Renal cortical epithelial cell (primary cell): Measurements from ENCODE around the gene IQGAP2. TPM values are rescaled to one million over a fixed set of nuclear protein-coding genes. Genes with fewer than 3 reads are reported as not detected.

Experiments used
- DNase-seq: peaks from one replicate; pipeline ENCODE4 v3.0.0-alpha.2; 2011; ENCODE audit warnings: low read depth
- total RNA-seq: library from RNA; depleted of rRNA; stranded (reverse); fragments of >200 nt; gene quantifications from 2 replicates; pipeline ENCODE4 v1.2.3, GENCODE V29; 2014

The IQGAP2 gene
- total RNA-seq, 1 donor from 2014 or later: 0.30 TPM

DNA sequence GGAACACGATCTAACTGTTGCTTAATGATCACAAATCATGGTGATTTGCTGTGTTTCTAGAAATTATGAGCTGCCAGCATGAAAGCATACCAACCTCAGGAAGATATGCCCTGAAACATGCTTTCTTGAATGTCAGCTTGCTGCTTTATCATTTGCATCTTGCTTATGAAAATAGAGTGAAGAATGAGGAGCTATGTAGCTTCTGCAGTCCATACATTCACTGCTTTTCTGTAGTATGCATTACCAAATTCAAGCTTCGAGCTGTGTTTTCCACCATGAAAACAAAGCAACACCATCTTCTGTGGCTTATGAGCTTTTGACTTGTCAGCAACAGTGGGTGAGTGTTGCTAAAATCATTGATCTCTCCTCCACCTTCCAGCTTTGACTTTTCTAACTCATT lies 203.6 kb downstream of the IQGAP2 start:
- DNase-seq: no peak

DNA sequence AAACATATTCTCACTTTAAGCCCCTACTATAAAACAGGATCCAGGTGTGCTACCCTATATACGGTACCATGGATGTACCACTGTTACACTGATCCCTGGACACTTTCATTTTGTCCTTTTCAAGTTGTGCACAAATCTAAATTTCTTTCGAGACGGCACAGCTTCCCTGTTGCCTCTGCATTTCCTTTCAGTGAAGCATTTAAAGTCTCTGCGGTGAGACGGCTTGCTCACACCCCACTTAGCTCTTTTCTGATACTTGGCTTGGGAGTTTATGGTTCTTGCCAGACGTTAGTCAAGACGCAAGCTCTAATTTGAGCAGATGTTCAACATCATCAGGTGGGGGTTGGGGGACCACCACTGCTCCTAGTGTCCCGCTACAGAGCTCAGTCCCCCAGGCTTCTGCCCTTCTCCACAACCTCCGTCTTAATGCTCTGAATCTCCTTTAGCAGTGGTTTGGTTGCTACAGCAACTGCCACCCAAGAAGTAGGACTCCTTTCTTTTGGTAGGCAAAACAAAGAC lies 204.3 kb downstream of the IQGAP2 start:
- DNase-seq: no peak

DNA sequence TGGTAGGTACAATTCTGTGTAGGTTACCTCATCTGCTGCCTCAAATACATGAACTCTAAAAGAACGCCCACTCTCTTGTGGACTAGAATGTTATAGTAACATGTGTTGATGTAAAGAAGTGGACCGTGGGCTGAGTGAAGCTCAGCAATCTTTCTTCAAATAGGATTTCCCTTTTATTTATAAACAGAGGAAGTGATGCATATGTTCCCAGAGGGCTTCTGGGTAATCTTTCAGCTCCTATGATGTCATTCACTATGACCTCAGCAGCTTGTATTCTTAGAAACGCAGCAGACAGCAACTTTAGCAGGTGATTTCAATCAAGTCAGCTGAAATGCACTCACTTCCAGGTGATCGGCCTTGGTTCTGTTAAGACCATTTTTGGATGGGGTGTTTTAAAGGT lies 205.7 kb downstream of the IQGAP2 start:
- peak; percentile 17 for DNase-seq

- no peak for DNase-seq
These were observed 207.1 kb downstream of the IQGAP2 start for GRCh38 chr5:76610196-76610595.

DNA sequence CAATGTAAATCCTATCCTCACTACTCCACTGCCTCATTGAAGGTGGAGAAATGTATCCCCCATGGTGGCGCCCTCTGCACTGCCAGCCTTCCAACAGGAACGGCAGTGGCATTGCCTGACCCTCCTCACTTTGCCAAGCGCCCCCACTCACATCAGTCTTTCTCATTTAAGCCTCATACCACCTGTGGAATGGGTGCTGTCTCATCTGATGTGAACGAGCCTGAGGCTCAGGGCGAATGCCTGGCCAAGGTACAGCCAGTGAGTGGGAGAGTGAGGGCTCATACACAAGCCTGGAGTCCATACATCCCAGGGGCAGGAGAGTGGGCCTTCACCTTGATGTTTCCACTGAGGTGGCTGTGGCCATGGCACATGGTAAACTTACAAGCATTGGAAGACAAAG lies 209.9 kb downstream of the IQGAP2 start:
- no peak for DNase-seq

GRCh38 chr5:76615759-76616158 lies 212.7 kb downstream of the IQGAP2 start:
- DNase-seq: peak; percentile 4

DNA sequence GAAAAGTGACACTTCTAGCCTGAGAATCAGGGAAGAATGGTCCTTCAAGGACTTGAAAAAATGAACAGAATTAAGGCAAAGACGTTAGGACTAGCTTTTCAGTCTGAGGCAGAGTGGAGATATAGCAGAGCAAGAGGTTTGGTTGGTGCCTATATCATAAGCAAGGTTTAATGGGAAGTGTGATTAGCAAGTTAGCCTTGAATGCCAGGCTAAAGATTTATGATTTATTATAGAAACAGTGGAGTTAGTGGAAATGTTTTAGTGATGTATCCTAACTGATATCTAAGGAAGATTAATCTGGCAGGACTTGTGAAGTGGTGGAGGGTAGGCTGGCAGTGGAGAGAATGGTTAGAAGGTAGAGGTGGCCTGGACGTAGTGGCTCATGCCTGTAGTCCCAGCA lies 213.1 kb downstream of the IQGAP2 start:
- no peak for DNase-seq

GRCh38 chr5:76617229-76617628 lies 214.1 kb downstream of the IQGAP2 start:
- no peak for DNase-seq

- no peak for DNase-seq
These were observed 214.6 kb downstream of the IQGAP2 start for GRCh38 chr5:76617675-76618074.

- DNase-seq: no peak
These were observed 217.1 kb downstream of the IQGAP2 start for GRCh38 chr5:76620166-76620565.

DNA sequence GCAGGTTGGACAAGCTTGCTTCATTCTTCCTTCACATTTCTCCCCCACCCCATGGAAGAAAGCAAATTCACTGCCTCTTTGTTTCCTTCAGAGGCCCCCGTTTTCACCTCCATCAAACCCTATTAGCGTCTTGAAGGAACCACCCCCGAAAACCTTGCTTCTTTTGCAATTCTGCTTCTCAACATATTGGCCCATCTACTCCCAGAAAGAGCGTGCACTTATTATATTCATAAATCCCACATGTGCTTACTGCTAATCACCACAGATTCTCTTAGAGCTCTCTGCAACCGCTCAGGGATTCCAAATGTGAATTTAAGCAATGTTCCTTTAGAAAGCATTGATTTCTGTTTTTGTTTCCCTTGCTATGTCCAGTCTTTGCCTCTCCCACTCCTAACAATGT lies 219.0 kb downstream of the IQGAP2 start:
- DNase-seq: no peak

- peak; percentile 92 for DNase-seq
These were observed 220.0 kb downstream of the IQGAP2 start, which contains the start of gene F2RL2 for GRCh38 chr5:76622973-76623596. Gene F2RL2, minus strand, starts transcription at chr5:76623403. Its CDS starts 173 bp downstream, at chr5:76623230.

DNA sequence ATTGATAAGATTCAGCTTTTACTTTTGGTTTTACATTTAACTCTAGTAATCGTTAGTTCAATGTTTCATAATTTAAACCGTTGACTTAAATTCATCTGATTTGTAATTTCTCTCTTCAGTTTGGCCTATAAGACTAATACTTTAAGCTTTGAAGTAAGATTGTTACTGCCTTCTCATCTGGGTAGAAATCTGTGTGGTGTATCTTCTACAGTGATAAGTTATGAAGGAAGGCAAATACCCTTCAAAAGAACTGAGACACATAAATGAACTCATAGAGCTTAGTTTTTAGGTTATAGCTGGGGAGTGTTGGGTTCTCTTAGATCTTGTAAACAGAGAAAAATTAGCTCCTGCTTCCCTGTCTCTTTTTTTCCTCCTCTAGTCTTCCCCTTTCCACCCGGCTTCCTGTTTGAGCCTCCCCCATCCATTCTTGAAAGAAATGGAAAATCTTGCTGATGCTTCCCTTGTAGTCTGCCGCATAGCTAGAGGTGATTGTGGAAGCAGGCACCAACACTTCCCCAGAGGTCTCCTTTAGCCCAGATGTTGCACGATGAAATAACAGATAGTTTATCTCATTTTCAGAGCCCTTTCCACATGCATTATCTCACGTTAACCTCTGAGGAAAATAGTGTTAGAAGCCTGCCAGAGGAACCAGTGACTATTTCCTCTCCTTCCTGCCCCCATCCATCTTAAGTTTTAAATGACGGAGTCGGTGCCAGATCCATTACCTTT lies 222.2 kb downstream of the IQGAP2 start:
- DNase-seq: no peak

GRCh38 chr5:76626738-76627137 lies 223.7 kb downstream of the IQGAP2 start:
- no peak for DNase-seq

DNA sequence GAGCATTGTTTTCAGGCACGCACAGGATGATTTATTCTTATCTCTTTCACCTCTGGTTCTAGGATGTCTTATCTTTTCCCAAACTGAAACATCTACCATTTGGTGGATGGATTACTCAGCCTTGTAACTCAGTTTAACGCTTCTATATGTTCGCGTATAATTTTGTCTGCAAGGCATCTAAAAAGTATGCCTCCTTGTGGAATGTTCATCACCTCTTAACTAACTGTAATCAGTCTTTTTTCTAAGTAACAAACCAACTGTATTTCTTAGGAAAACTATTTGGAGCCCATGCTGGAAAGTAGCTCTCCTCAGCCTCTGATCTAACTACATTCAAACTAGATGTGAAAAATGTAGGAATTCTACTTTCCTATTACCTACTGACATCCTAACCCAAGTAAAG lies 231.6 kb downstream of the IQGAP2 start:
- DNase-seq: no peak

GRCh38 chr5:76637490-76637889 lies 234.4 kb downstream of the IQGAP2 start:
- DNase-seq: no peak

DNA sequence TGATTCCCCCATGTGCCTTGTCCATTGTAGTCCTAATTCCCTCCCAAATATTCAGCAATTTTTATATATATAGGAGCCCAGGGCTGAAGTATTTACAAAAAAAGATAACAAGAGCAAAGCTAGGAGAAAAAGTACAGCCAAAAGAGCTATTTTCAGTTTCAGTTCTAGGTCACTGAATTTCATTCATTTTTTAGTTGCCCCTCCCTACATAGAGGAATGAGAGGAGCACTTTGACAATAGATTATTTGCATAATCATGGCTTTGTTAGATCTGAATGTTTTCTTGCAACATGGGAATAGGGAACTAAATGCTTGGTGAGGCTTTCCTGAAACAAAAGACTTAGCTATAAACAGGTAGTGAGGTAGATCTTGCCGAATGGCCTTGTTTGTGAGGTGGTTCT lies 235.4 kb downstream of the IQGAP2 start:
- DNase-seq: peak; percentile 18

GRCh38 chr5:76641514-76642120 lies 238.5 kb downstream of the IQGAP2 start:
- DNase-seq: peak; percentile 72

GRCh38 chr5:76642390-76643040 lies 239.4 kb downstream of the IQGAP2 start:
- DNase-seq: no peak

- DNase-seq: no peak
These were observed 240.3 kb downstream of the IQGAP2 start for GRCh38 chr5:76643371-76643770.

- no peak for DNase-seq
These were observed 246.1 kb downstream of the IQGAP2 start for GRCh38 chr5:76649140-76649539.

DNA sequence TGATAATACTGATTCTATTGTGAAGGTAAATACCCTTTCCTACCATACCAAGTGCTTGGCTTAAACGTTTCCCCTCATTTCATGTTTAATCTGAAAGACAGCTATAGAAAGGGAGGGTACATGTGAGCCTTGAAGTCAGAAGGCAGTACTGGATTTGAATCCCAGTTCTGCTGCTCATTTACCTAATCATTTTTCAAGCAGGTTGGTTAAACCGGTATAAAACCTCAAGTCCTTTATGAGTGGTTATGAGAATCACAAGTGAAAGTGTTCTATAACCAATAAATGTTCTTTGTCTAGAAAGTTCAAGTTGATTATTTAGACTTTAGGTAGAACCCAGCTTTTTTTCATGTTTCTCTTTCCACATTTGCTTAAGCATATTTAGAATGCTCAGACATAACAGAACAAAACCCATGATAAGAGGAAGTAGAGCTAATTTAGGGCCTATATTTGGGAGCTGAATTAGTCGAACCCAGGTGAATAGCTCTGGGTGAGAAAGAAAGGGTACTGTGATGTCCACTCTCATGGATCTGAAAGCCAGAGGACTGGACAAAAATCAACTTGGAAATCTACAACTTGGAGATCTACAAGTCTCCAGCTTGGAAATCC lies 249.8 kb downstream of the IQGAP2 start:
- no peak for DNase-seq
